ENCODE results near the gene TH.

- TF ChIP-seq REST (IDR thresholded peaks at IDR 0.05; ENCODE audit: low read depth, low read length), result no peak
- TF ChIP-seq CTCF (IDR thresholded peaks at IDR 0.05), result no peak
- no peak for TF ChIP-seq GABPA (IDR thresholded peaks at IDR 0.05; ENCODE audit: low read depth)
- no peak for TF ChIP-seq TAF1 (IDR thresholded peaks at IDR 0.05; ENCODE audit: borderline replicate concordance, low read depth, low read length)
These were observed 13.9 kb upstream of the TH start for GRCh38 chr11:2185324-2186085.
